Liver (tissue), 3 donors: ENCODE data around the gene FBXO31.

Experiments used
- CTCF ChIP-seq: fragments of 150-350 bp; IDR thresholded peaks from 2 replicates; pipeline ENCODE4 v1.5.1; 2017; ENCODE audit warnings: improper control_type of control experiment, low read depth, low read length; ENCODE audit not compliant: missing input control
- HNF4A ChIP-seq, 2 donors: conservative IDR thresholded peaks; 2 replicates each; pipeline ENCODE4 v1.6.1; 2016; ENCODE audit warnings: antibody characterized with exemption in 2 of 2, mild to moderate bottlenecking in 2 of 2
- REST ChIP-seq: IDR thresholded peaks from 2 replicates; pipeline ENCODE4 v1.6.1; 2016; ENCODE audit warnings: antibody characterized with exemption, mild to moderate bottlenecking
- donor health status: healthy.
- donor health status: healthy.

- no peak for TF ChIP-seq HNF4A (conservative IDR thresholded peaks at IDR 0.05)
- TF ChIP-seq REST = no peak
- TF ChIP-seq CTCF = no peak
These were observed 88.3 kb downstream of the FBXO31 start for GRCh38 chr16:87295259-87295658.
